GM15510 (cell line): Measurements from ENCODE around the gene NOXO1.

Experiments
- POLR2A ChIP-seq: IDR thresholded peaks from 3 replicates; pipeline ENCODE4 v1.6.1; 2011; ENCODE audit warnings: borderline replicate concordance; ENCODE audit not compliant: insufficient read length; ENCODE audit errors: extremely low read depth

NOXO1 gene

GRCh38 chr16:2019921-2020831, 38.9 kb upstream of the NOXO1 start:
- TF ChIP-seq POLR2A: no peak

GRCh38 chr16:2019518-2019920, 38.2 kb upstream of the NOXO1 start, which contains the start of gene NPW:
Gene NPW, plus strand, starts transcription at chr16:2019785.
- TF ChIP-seq POLR2A: no peak

- TF ChIP-seq POLR2A: no peak
Observed at GRCh38 chr16:2016407-2016922, 35.2 kb upstream of the NOXO1 start.

GRCh38 chr16:2015947-2016208, 34.6 kb upstream of the NOXO1 start:
- TF ChIP-seq POLR2A: no peak

- TF ChIP-seq POLR2A: no peak
Observed at GRCh38 chr16:2015117-2015946, 34.1 kb upstream of the NOXO1 start.

- no peak for TF ChIP-seq POLR2A
Observed at GRCh38 chr16:2013527-2013926, 32.3 kb upstream of the NOXO1 start.

GRCh38 chr16:2009791-2010510, 28.7 kb upstream of the NOXO1 start, which contains the start of gene ZNF598:
Gene ZNF598, minus strand, starts transcription at chr16:2009821.
- TF ChIP-seq POLR2A: peak; percentile 93

- no peak for TF ChIP-seq POLR2A
Observed at GRCh38 chr16:2009164-2009711, 28.0 kb upstream of the NOXO1 start.

GRCh38 chr16:2008631-2009163, 27.4 kb upstream of the NOXO1 start:
- no peak for TF ChIP-seq POLR2A

- no peak for TF ChIP-seq POLR2A
Observed at GRCh38 chr16:2008009-2008526, 26.8 kb upstream of the NOXO1 start.

GRCh38 chr16:2007081-2007836, 26.0 kb upstream of the NOXO1 start:
- TF ChIP-seq POLR2A: no peak

GRCh38 chr16:2006317-2006716, 25.0 kb upstream of the NOXO1 start:
- TF ChIP-seq POLR2A: no peak

- TF ChIP-seq POLR2A: no peak
Observed at GRCh38 chr16:2005646-2006045, 24.4 kb upstream of the NOXO1 start.
